Measurements from ENCODE around the gene ENTPD3.

GRCh38 chr3:40355410-40355809 is 31.6 kb upstream of the ENTPD3 start:
- no peak for TF ChIP-seq POLR2A (IDR thresholded peaks at IDR 0.05; ENCODE audit: low read length)
- no peak for TF ChIP-seq GATA1 (IDR thresholded peaks at IDR 0.05; ENCODE audit: low read depth, low read length)
